T-helper 17 cell (primary cell): ENCODE data around the gene MSH4. TPM values are rescaled to one million over a fixed set of nuclear protein-coding genes. Genes with fewer than 3 reads are reported as not detected.
"Not testable (repeated sequence)": the region's sequence is repeated elsewhere in the genome, so short reads cannot be mapped to it uniquely, and the experiment has no call there.

ENCODE experiments used
- ATAC-seq: fragments of 150-1000 bp; cut with Tn5 transposase; 2 replicates; pipeline ENCODE4 v1.10.0; 2021; ENCODE audit warnings: mild to moderate bottlenecking, moderate library complexity
- DNase-seq, 3 donors: peaks; one replicate each; pipeline versions ENCODE4 v3.0.0 to v3.0.0-alpha.2; 2020 to 2021
- H3K9me3 ChIP-seq: one replicate; pipeline ENCODE4 v1.7.0; 2013; ENCODE audit warnings: low read length, mild to moderate bottlenecking; ENCODE audit not compliant: control insufficient read depth, poor library complexity, severe bottlenecking
- H3K27ac Mint-ChIP-seq: one replicate; pipeline ENCODE4 v1.8.0; 2022; ENCODE audit warnings: mild to moderate bottlenecking, moderate library complexity, mixed read lengths
- H3K27me3 Mint-ChIP-seq: one replicate; pipeline ENCODE4 v1.8.0; 2022; ENCODE audit warnings: mixed read lengths
- H3K36me3 Mint-ChIP-seq: one replicate; pipeline ENCODE4 v1.8.0; 2022; ENCODE audit warnings: low read depth, mixed read lengths
- H3K4me1 Mint-ChIP-seq: one replicate; pipeline ENCODE4 v1.8.0; 2022; ENCODE audit warnings: mild to moderate bottlenecking, mixed read lengths
- H3K4me3 Mint-ChIP-seq: one replicate; pipeline ENCODE4 v1.8.0; 2022; ENCODE audit warnings: mild to moderate bottlenecking, moderate library complexity, mixed read lengths
- total RNA-seq, 4 donors: library from RNA in 2 of 4; stranded (reverse) in 2 of 4; gene quantifications; one replicate each; pipeline ENCODE4 v1.2.3 and lab custom pipeline; 2022 to 2026

MSH4 gene
- total RNA-seq, 2 donors from 2014 or later: 0.26 to 0.27 TPM

- no peak overlapping the region for H3K27ac Mint-ChIP-seq
- H3K27me3 Mint-ChIP-seq: no peaks in the 10 kb centered on the region
- H3K36me3 Mint-ChIP-seq: no peaks in the 10 kb centered on the region
- no peaks in the 10 kb centered on the region for H3K9me3 ChIP-seq
- ATAC-seq: no peak
- H3K4me1 Mint-ChIP-seq: no peaks in the 10 kb centered on the region
- no peak overlapping the region for H3K4me3 Mint-ChIP-seq
- DNase-seq: no peak
These were observed 14.7 kb downstream of the MSH4 start for GRCh38 chr1:75811211-75811981.

- ATAC-seq (no peak), DNase-seq (no peak)
- no peaks in the 10 kb centered on the region for H3K4me1 Mint-ChIP-seq
- H3K36me3 Mint-ChIP-seq: no peaks in the 10 kb centered on the region
- H3K4me3 Mint-ChIP-seq: no peak overlapping the region
- no peak overlapping the region for H3K27ac Mint-ChIP-seq
- no peaks in the 10 kb centered on the region for H3K9me3 ChIP-seq
- no peaks in the 10 kb centered on the region for H3K27me3 Mint-ChIP-seq
These were observed 15.4 kb downstream of the MSH4 start for GRCh38 chr1:75812065-75812464.

GRCh38 chr1:75823596-75823995 lies 26.9 kb downstream of the MSH4 start:
- not testable (repeated sequence) for H3K36me3 Mint-ChIP-seq, H3K4me3 Mint-ChIP-seq, H3K9me3 ChIP-seq, H3K4me1 Mint-ChIP-seq, DNase-seq, ATAC-seq, H3K27me3 Mint-ChIP-seq, H3K27ac Mint-ChIP-seq

- Mint-ChIP-seq H3K27ac (no peak overlapping the region), H3K4me1 (no peaks in the 10 kb centered on the region), H3K27me3 (no peaks in the 10 kb centered on the region), H3K36me3 (no peaks in the 10 kb centered on the region), H3K4me3 (no peak overlapping the region)
- ATAC-seq (no peak), DNase-seq (no peak)
- no peaks in the 10 kb centered on the region for H3K9me3 ChIP-seq
These were observed 39.9 kb downstream of the MSH4 start for GRCh38 chr1:75836528-75837100.

- no peaks in the 10 kb centered on the region for H3K9me3 ChIP-seq
- H3K4me1 Mint-ChIP-seq: no peaks in the 10 kb centered on the region
- H3K27me3 Mint-ChIP-seq: no peaks in the 10 kb centered on the region
- no peak overlapping the region for H3K27ac Mint-ChIP-seq
- DNase-seq (no peak), ATAC-seq (no peak)
- no peaks in the 10 kb centered on the region for H3K36me3 Mint-ChIP-seq
- H3K4me3 Mint-ChIP-seq: no peak overlapping the region
These were observed 41.4 kb downstream of the MSH4 start for GRCh38 chr1:75838079-75838478.

GRCh38 chr1:75841421-75841820 lies 44.7 kb downstream of the MSH4 start:
- ATAC-seq: no peak
- Mint-ChIP-seq H3K4me1 (no peaks in the 10 kb centered on the region), H3K27ac (no peak overlapping the region), H3K36me3 (no peaks in the 10 kb centered on the region), H3K4me3 (no peak overlapping the region), H3K27me3 (no peaks in the 10 kb centered on the region)
- DNase-seq: no peak
- peaks cover 4% of the 10 kb centered on the region for H3K9me3 ChIP-seq

GRCh38 chr1:75845576-75845975 lies 48.9 kb downstream of the MSH4 start:
- H3K4me1 Mint-ChIP-seq: no peaks in the 10 kb centered on the region
- ATAC-seq: no peak
- H3K27me3 Mint-ChIP-seq: no peaks in the 10 kb centered on the region
- H3K9me3 ChIP-seq: peaks cover 4% of the 10 kb centered on the region
- no peak overlapping the region for H3K27ac Mint-ChIP-seq
- H3K36me3 Mint-ChIP-seq: no peaks in the 10 kb centered on the region
- no peak for DNase-seq
- no peak overlapping the region for H3K4me3 Mint-ChIP-seq

- Mint-ChIP-seq H3K27ac (no peak overlapping the region), H3K4me1 (no peaks in the 10 kb centered on the region), H3K27me3 (no peaks in the 10 kb centered on the region), H3K4me3 (no peak overlapping the region), H3K36me3 (peaks cover 2% of the 10 kb centered on the region)
- DNase-seq (no peak), ATAC-seq (no peak)
- H3K9me3 ChIP-seq: no peaks in the 10 kb centered on the region
These were observed 58.3 kb downstream of the MSH4 start for GRCh38 chr1:75855010-75855409.

- no peaks in the 10 kb centered on the region for H3K9me3 ChIP-seq
- no peak for ATAC-seq
- Mint-ChIP-seq H3K27me3 (no peaks in the 10 kb centered on the region), H3K4me3 (no peak overlapping the region), H3K36me3 (peaks cover 2% of the 10 kb centered on the region), H3K4me1 (no peaks in the 10 kb centered on the region), H3K27ac (no peak overlapping the region)
- no peak for DNase-seq
These were observed 59.1 kb downstream of the MSH4 start for GRCh38 chr1:75855734-75856133.

GRCh38 chr1:75861831-75862230 lies 65.1 kb downstream of the MSH4 start:
- peaks cover 3% of the 10 kb centered on the region for H3K4me1 Mint-ChIP-seq
- DNase-seq (no peak), ATAC-seq (no peak)
- no peak overlapping the region for H3K4me3 Mint-ChIP-seq
- peaks cover 4% of the 10 kb centered on the region for H3K36me3 Mint-ChIP-seq
- no peaks in the 10 kb centered on the region for H3K27me3 Mint-ChIP-seq
- H3K27ac Mint-ChIP-seq: no peak overlapping the region
- no peaks in the 10 kb centered on the region for H3K9me3 ChIP-seq

DNA sequence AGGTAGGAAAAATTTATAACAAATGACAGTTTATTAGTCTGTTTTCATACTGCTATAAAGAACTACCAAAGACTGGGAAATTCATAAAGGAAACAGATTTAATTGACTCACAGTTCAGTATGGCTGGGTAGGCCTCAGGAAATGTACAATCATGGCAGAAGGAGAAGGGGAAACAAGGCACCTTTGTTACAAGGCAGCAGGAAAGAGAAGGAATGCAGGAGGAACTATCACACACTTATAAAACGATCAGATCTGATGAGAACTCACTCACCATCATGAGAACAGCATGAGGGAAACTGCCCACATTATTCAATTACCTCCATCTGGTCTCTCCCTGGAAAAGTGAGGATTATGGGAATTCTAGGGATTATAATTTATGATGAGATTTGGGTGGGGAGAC lies 74.3 kb downstream of the MSH4 start:
- no peak overlapping the region for H3K27ac Mint-ChIP-seq
- H3K36me3 Mint-ChIP-seq: no peaks in the 10 kb centered on the region
- no peaks in the 10 kb centered on the region for H3K27me3 Mint-ChIP-seq
- H3K9me3 ChIP-seq: no peaks in the 10 kb centered on the region
- no peaks in the 10 kb centered on the region for H3K4me1 Mint-ChIP-seq
- ATAC-seq: no peak
- DNase-seq: no peak
- no peak overlapping the region for H3K4me3 Mint-ChIP-seq

GRCh38 chr1:75879985-75880384 lies 83.3 kb downstream of the MSH4 start:
- H3K27me3 Mint-ChIP-seq: no peaks in the 10 kb centered on the region
- DNase-seq (no peak), ATAC-seq (no peak)
- H3K4me3 Mint-ChIP-seq: no peak overlapping the region
- H3K36me3 Mint-ChIP-seq: no peaks in the 10 kb centered on the region
- no peaks in the 10 kb centered on the region for H3K4me1 Mint-ChIP-seq
- H3K9me3 ChIP-seq: no peaks in the 10 kb centered on the region
- H3K27ac Mint-ChIP-seq: no peak overlapping the region

DNA sequence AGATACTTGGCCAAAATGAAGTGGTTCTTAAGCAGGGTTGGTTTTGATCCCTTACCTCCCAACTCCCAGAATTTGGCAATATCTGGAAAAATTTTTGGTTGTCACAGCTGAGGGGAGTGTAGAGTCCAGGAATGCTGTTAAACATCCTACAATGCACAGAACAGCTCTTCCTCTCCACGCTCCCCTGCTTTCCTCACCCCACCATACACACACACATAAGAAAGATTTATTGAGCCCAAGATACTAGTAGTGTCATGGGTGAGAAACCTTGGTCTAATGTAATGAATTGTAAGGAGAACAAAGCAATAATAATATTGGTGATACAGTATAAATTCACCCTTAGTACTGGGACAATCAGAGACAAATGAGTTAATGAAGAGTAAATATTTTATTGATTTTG lies 87.8 kb downstream of the MSH4 start:
- Mint-ChIP-seq H3K4me3 (no peak overlapping the region), H3K27ac (no peak overlapping the region), H3K4me1 (no peaks in the 10 kb centered on the region), H3K36me3 (no peaks in the 10 kb centered on the region), H3K27me3 (no peaks in the 10 kb centered on the region)
- no peak for ATAC-seq
- no peaks in the 10 kb centered on the region for H3K9me3 ChIP-seq
- no peak for DNase-seq

DNA sequence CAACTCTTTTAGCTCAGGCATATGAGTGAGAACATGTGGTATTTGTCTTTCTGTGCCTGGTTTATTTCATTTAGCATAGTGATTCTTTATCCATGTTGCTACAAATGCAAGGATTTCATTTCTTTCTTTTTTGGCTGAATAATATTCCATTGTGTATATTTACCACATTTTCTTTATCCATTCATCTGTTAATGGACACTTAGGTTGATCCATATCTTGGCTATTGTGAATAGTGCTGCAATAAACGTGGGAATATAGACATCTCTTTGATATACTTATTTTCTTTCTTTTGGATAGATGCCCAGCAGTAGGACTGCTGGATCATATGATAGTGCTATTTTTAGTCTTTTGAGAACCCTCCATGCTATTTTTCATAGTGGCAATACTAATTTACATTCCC lies 104.7 kb downstream of the MSH4 start:
- no peak for DNase-seq
- Mint-ChIP-seq H3K27me3 (no peaks in the 10 kb centered on the region), H3K27ac (no peak overlapping the region), H3K36me3 (no peaks in the 10 kb centered on the region), H3K4me1 (no peaks in the 10 kb centered on the region), H3K4me3 (no peak overlapping the region)
- no peaks in the 10 kb centered on the region for H3K9me3 ChIP-seq
- no peak for ATAC-seq
